ENCODE results near the gene FARS2.
"Not testable (repeated sequence)": the region's sequence is repeated elsewhere in the genome, so short reads cannot be mapped to it uniquely, and the experiment has no call there.

FARS2 gene

GRCh38 chr6:5563086-5563485, 301.8 kb downstream of the FARS2 start:
- no peaks in the 10 kb centered on the region for H3K27me3 ChIP-seq (replicated peaks; ENCODE audit: control insufficient read depth, insufficient read depth, low read length)
- no peak for TF ChIP-seq CTCF (IDR thresholded peaks at IDR 0.05; ENCODE audit: insufficient read depth, low read length, poor library complexity, severe bottlenecking)

GRCh38 chr6:5564746-5565145, 303.4 kb downstream of the FARS2 start:
- not testable (repeated sequence) for H3K27me3 ChIP-seq (replicated peaks; ENCODE audit: control insufficient read depth, insufficient read depth, low read length); DNase-seq (ENCODE audit: extremely low read depth, insufficient read length); H3K36me3 ChIP-seq (ENCODE audit: control insufficient read depth, insufficient read depth, low read length); H3K4me3 ChIP-seq (replicated peaks; ENCODE audit: low read depth, low read length)

More at GRCh38 chr6:5563086-5563485, 301.8 kb downstream of the FARS2 start:
- Histone ChIP-seq H3K36me3 (ENCODE audit: control insufficient read depth, insufficient read depth, low read length) (no peaks in the 10 kb centered on the region), H3K4me3 (replicated peaks; ENCODE audit: low read depth, low read length) (no peak overlapping the region)
- no peak for DNase-seq (ENCODE audit: extremely low read depth, insufficient read length)

- DNase-seq (ENCODE audit: extremely low read depth, insufficient read length) = no peak
- TF ChIP-seq CTCF (IDR thresholded peaks at IDR 0.05; ENCODE audit: insufficient read depth, low read length, poor library complexity, severe bottlenecking) = no peak
- Histone ChIP-seq H3K36me3 (ENCODE audit: control insufficient read depth, insufficient read depth, low read length) (no peaks in the 10 kb centered on the region), H3K27me3 (replicated peaks; ENCODE audit: control insufficient read depth, insufficient read depth, low read length) (no peaks in the 10 kb centered on the region), H3K4me3 (replicated peaks; ENCODE audit: low read depth, low read length) (no peak overlapping the region)
Observed at GRCh38 chr6:5565971-5566370, 304.7 kb downstream of the FARS2 start.

GRCh38 chr6:5566718-5567117, 305.4 kb downstream of the FARS2 start:
- H3K36me3 ChIP-seq (ENCODE audit: control insufficient read depth, insufficient read depth, low read length) = no peaks in the 10 kb centered on the region
- TF ChIP-seq CTCF (IDR thresholded peaks at IDR 0.05; ENCODE audit: insufficient read depth, low read length, poor library complexity, severe bottlenecking) = no peak

GRCh38 chr6:5567352-5567751, 306.0 kb downstream of the FARS2 start:
- no peak for TF ChIP-seq CTCF (IDR thresholded peaks at IDR 0.05; ENCODE audit: insufficient read depth, low read length, poor library complexity, severe bottlenecking)
- peak; percentile 59 for DNase-seq (ENCODE audit: extremely low read depth, insufficient read length)
- Histone ChIP-seq H3K36me3 (ENCODE audit: control insufficient read depth, insufficient read depth, low read length) (no peaks in the 10 kb centered on the region), H3K4me3 (replicated peaks; ENCODE audit: low read depth, low read length) (no peak overlapping the region), H3K27me3 (replicated peaks; ENCODE audit: control insufficient read depth, insufficient read depth, low read length) (no peaks in the 10 kb centered on the region)

More at GRCh38 chr6:5566718-5567117, 305.4 kb downstream of the FARS2 start:
- Histone ChIP-seq H3K4me3 (replicated peaks; ENCODE audit: low read depth, low read length) (no peak overlapping the region; the same call in 1 of the 2 replicates), H3K27me3 (replicated peaks; ENCODE audit: control insufficient read depth, insufficient read depth, low read length) (no peaks in the 10 kb centered on the region)
- DNase-seq (ENCODE audit: extremely low read depth, insufficient read length) = peak; percentile 41

GRCh38 chr6:5567890-5568289, 306.6 kb downstream of the FARS2 start:
- Histone ChIP-seq H3K4me3 (replicated peaks; ENCODE audit: low read depth, low read length) (no peak overlapping the region), H3K36me3 (ENCODE audit: control insufficient read depth, insufficient read depth, low read length) (no peaks in the 10 kb centered on the region), H3K27me3 (replicated peaks; ENCODE audit: control insufficient read depth, insufficient read depth, low read length) (no peaks in the 10 kb centered on the region)
- DNase-seq (ENCODE audit: extremely low read depth, insufficient read length) = no peak
- TF ChIP-seq CTCF (IDR thresholded peaks at IDR 0.05; ENCODE audit: insufficient read depth, low read length, poor library complexity, severe bottlenecking) = no peak
